ENCODE results near the gene ZNF844. TPM values are rescaled to one million over a fixed set of nuclear protein-coding genes. Genes with fewer than 3 reads are reported as not detected.

The ZNF844 gene
- total and polyA plus RNA-seq, 2 donors (not counting 1 experiment from before 2014, with no cell fraction given), result 5.9 to 36.4 TPM

- Histone ChIP-seq H3K36me3 (replicated peaks in 1 of 2; ENCODE audit: control extremely low read depth in 1 of 2, control insufficient read depth in 1 of 2, extremely low read depth in 1 of 2, insufficient read depth in 2 of 2, low read length in 1 of 2) (no peaks in the 10 kb centered on the region), H2AFZ (ENCODE audit: insufficient read depth, low read depth, low read length, poor library complexity, severe bottlenecking) (no peak overlapping the region), H3K9ac (ENCODE audit: low read length) (no peak overlapping the region), H3K79me2 (ENCODE audit: control insufficient read depth, insufficient read depth, low read length) (no peaks in the 10 kb centered on the region), H3K27me3 (replicated peaks in 1 of 4; ENCODE audit: control extremely low read depth in 1 of 4, control insufficient read depth in 3 of 4, insufficient read depth in 4 of 4, low read length in 3 of 4) (peaks cover 0 to 2% (median 0%) of the 10 kb centered on the region in 4 experiments), H3K4me3 (ENCODE audit: control extremely low read depth in 1 of 5, extremely low read depth in 1 of 5, insufficient read depth in 1 of 5, low read depth in 2 of 5, low read length in 4 of 5) (no peak overlapping the region), H4K20me1 (ENCODE audit: control insufficient read depth, insufficient read depth, low read length, poor library complexity, severe bottlenecking) (no peaks in the 10 kb centered on the region), H3K4me2 (replicated peaks; ENCODE audit: low read depth, low read length, poor library complexity, severe bottlenecking) (no peak overlapping the region), H3K9me3 (ENCODE audit: control extremely low read depth in 1 of 3, control insufficient read depth in 2 of 3, insufficient read depth in 1 of 3, low read length in 2 of 3) (peaks cover 17 to 25% (median 22%) of the 10 kb centered on the region in 3 donors), H3K27ac (ENCODE audit: low read length in 2 of 2) (no peak overlapping the region), H3K4me1 (ENCODE audit: control insufficient read depth in 2 of 2, insufficient read depth in 2 of 2, low read length in 2 of 2) (peaks cover 6 to 9% of the 10 kb centered on the region in 2 donors)
- Mint-ChIP-seq H3K4me1 (peaks cover 8% of the 10 kb centered on the region), H3K4me3 (no peak overlapping the region), H3K27me3 (no peaks in the 10 kb centered on the region), H3K9me3 (ENCODE audit: insufficient read depth) (peaks cover 12% of the 10 kb centered on the region), H3K27ac (no peak overlapping the region)
- no peak for ATAC-seq (ENCODE audit: low read depth)
- 90% methylated on average over 2 of the region's 2 CpGs for WGBS (ENCODE audit: insufficient coverage)
- TF ChIP-seq CTCF (IDR thresholded peaks at IDR 0.05) (no peak), EZH2 (IDR thresholded peaks at IDR 0.05; ENCODE audit: borderline replicate concordance, insufficient read depth, low read depth, low read length, poor library complexity, severe bottlenecking) (no peak)
- no peak for DNase-seq
- ChIA-PET CTCF (no interaction called here), POLR2A (no interaction called here)
- intact Hi-C loops (cut with micrococcal nuclease), result no loop called here
Measured at GRCh38 chr19:12047868-12048267, 16.7 kb upstream of the ZNF844 start.

GRCh38 chr19:12052091-12052496, 12.4 kb upstream of the ZNF844 start:
- ATAC-seq (ENCODE audit: low read depth), result no peak
- peaks cover 0 to 3% (median 1%) of the 10 kb centered on the region in 4 experiments for H3K27me3 ChIP-seq (replicated peaks in 1 of 4; ENCODE audit: control extremely low read depth in 1 of 4, control insufficient read depth in 3 of 4, insufficient read depth in 4 of 4, low read length in 3 of 4)
- peak overlapping the region; percentile 90 for H2AFZ ChIP-seq (ENCODE audit: insufficient read depth, low read depth, low read length, poor library complexity, severe bottlenecking)
- no peak for TF ChIP-seq EZH2 (IDR thresholded peaks at IDR 0.05; ENCODE audit: borderline replicate concordance, insufficient read depth, low read depth, low read length, poor library complexity, severe bottlenecking)
- no peak for TF ChIP-seq CTCF (IDR thresholded peaks at IDR 0.05)
- Mint-ChIP-seq H3K27ac (no peak overlapping the region), H3K9me3 (ENCODE audit: insufficient read depth) (peaks cover 2% of the 10 kb centered on the region), H3K4me1 (peaks cover 10% of the 10 kb centered on the region), H3K27me3 (peaks cover 19% of the 10 kb centered on the region), H3K4me3 (peak overlapping the region; percentile 71)
- H3K36me3 ChIP-seq (replicated peaks in 1 of 2; ENCODE audit: control extremely low read depth in 1 of 2, control insufficient read depth in 1 of 2, extremely low read depth in 1 of 2, insufficient read depth in 2 of 2, low read length in 1 of 2), result no peaks in the 10 kb centered on the region
- no peaks in the 10 kb centered on the region for H3K79me2 ChIP-seq (ENCODE audit: control insufficient read depth, insufficient read depth, low read length)
- H4K20me1 ChIP-seq (ENCODE audit: control insufficient read depth, insufficient read depth, low read length, poor library complexity, severe bottlenecking), result no peaks in the 10 kb centered on the region
- peaks cover 0 to 3% (median 1%) of the 10 kb centered on the region in 3 donors for H3K9me3 ChIP-seq (ENCODE audit: control extremely low read depth in 1 of 3, control insufficient read depth in 2 of 3, insufficient read depth in 1 of 3, low read length in 2 of 3)
- peak overlapping the region; percentile 50 to 91 (median 70) for H3K4me3 ChIP-seq (ENCODE audit: control extremely low read depth in 1 of 5, extremely low read depth in 1 of 5, insufficient read depth in 1 of 5, low read depth in 2 of 5, low read length in 4 of 5)
- 3% methylated on average over 11 of the region's 14 CpGs for WGBS (ENCODE audit: insufficient coverage)
- intact Hi-C loops (cut with micrococcal nuclease), result no loop called here
- DNase-seq, result no peak
- no peak overlapping the region for H3K27ac ChIP-seq (ENCODE audit: low read length in 2 of 2)
- H3K9ac ChIP-seq (ENCODE audit: low read length), result peak overlapping the region; percentile 79
- H3K4me2 ChIP-seq (replicated peaks; ENCODE audit: low read depth, low read length, poor library complexity, severe bottlenecking), result peak overlapping the region; percentile 93
- ChIA-PET CTCF (interaction anchor here (0.6 to 2.0 kb wide), 7 partner anchors 8 to 255 kb away, joined by 3 to 15 read pairs (median 4); partner anchors contain the start of gene ZNF763), POLR2A (interaction anchor here (1.1 to 1.4 kb wide), 2 partner anchors 16 to 87 kb away, joined by 3 to 5 read pairs; partner anchors contain the start of genes ZNF433 and ZNF763)
- peaks cover 9 to 14% of the 10 kb centered on the region in 2 donors for H3K4me1 ChIP-seq (ENCODE audit: control insufficient read depth in 2 of 2, insufficient read depth in 2 of 2, low read length in 2 of 2)

All from B cell (primary cell).